Activated CD4-positive, CD25-positive, alpha-beta regulatory T cell treated with anti-CD3 and anti-CD28 coated beads, Interleukin-2, amount 50 U/mL, for 72 hours (primary cell): ENCODE results near the gene FAP.

Experiments
- DNase-seq: peaks from one replicate; pipeline ENCODE4 v3.0.0; 2021

The FAP gene

DNA sequence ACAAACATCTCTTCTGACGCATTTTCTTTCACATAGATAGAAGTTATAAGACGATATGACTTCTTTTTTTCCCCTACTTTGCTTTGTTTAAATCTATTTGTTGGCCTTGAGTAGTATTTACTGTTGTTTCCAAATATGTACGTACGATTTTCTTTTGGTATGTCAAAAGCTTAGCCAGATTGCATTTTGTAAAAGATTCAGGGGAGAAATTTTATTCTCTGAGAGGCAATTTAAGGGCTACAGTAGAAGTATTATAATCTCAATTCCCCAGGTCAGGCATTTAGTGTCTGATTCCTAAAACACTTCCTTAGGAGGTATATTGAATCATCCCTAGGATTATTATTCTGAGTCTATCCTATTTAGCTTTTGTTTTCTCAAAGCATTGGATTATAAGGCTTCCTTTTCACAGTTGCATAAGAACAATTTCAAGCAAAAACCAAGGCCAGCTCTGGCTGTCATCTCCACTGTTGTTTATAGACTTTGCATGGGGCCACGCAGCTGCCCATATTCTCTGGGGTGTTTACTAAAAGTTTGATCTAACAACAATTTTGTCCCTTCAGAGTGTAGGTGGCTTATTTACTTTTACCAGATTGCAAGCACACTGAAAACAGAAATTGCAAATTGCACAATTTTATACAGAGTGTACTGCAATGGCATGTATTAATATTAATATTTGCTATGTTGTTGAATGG, 57.6 kb downstream of the FAP start:
- DNase-seq: no peak

DNA sequence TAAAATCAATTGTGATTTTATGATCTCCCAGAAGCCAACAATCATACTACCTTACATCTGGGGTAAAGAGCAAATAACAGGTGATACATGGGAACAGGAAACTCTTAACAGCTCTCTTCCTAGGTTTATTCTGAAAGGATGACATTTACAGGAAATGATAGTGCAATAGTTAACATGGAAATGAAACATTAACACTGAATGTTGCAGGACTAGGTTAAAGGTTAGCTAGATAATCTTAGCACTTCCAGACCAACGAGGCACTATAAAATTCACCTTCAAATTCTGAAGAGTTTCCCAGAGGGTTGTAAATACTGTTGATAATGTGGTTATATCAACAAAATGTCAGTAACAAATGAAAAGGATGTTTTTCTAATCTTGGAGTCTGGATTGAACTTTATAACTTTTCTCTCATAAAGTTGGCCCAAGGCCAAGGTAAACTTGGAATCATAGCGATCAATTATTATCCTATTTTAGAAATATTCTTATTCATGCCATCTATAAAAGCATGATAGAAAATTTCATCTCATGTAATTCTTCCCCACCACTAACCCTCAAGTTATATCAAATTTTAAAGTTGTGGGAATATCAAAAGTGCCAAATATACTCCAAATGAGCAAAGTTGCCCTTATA, 58.3 kb downstream of the FAP start:
- DNase-seq: no peak

- DNase-seq: no peak
Measured at GRCh38 chr2:162184359-162184758, 58.9 kb downstream of the FAP start.

- no peak for DNase-seq
Measured at GRCh38 chr2:162182395-162182794, 60.9 kb downstream of the FAP start.

DNA sequence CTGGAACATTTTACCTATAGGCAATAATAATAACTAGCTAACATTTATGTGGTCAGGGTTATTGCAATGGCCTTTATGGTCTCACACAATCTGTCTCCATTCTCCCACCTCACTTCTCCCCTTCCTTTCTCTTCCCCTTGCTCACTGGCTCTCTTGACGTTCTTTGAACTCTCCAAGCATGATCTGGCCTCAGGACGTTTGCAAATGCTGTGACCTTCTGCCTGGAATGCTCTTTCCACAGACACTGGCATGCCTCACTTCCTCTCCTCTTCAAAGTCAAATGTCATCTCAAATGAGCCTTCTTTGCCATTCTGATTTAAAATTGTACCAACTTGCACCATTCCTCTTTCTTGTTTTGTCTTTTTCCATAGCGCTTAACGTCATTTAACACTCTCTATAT, 65.9 kb downstream of the FAP start:
- no peak for DNase-seq

- no peak for DNase-seq
Measured at GRCh38 chr2:162175714-162176113, 67.5 kb downstream of the FAP start.

DNA sequence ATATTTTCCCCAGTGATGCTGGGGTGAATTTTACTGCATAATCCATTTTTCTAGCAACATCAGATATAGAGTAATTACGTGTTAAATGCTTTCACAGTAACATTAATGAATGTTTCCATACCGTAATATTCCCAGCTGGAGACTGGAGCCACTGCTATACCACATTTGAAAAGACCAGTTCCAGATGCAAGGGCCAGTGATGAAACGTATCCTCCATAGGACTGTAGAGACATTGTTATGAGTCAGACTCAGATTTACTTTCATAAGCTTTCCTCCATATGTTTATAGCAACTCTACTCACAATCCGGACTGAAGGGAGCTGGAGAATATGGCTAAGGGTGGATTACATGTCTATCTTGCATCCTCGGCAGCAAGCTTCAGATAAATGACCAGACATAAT, 68.5 kb downstream of the FAP start:
- DNase-seq: no peak

DNA sequence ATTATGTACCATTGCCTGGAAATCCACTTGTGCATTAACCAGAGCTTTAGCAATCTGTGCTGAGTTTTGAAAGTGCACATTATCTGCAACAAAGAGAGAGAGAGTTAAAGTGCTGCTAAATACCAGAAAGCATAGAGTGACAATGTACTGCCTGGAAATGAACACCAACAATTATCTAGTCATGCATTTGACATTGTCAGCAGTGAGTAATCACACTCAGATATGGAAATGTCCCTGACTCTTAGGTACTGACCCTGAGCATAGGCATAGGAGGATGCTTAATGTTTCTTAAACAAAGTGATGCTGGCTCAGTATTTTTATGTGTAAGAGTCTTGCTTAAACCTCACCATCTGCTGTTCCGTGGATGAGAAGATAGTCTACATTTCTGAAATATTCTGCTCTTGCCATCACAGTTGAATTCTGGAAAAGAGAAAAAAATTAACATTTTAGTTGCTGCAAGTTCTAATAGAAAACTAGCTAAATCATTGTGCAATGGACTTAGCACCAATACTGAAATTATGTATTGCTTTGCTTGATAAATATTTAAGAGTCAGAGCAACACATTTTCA, 70.4 kb downstream of the FAP start:
- DNase-seq: no peak

GRCh38 chr2:162166745-162167144, 76.5 kb downstream of the FAP start:
- DNase-seq: no peak

GRCh38 chr2:162166174-162166573, 77.1 kb downstream of the FAP start:
- DNase-seq: no peak

DNA sequence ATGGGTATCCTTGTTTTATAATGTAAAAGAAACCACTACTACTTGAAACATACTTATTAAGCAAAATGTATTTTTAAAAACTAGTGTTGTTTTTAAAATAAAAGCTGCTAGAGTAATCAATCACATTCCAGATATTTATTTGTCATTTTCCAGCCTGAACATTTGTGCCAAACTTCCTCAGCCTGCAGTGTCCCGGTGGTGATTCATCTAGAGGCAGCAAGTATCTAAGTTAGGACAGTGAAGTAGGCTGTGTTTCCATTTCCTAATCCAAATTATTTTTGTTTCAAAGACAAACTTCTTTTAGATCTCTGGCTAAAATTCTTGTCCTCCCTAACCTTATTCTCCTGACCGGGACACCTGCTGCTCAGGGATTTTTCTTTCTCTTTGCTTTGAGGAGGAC, 78.4 kb downstream of the FAP start:
- no peak for DNase-seq

- no peak for DNase-seq
Measured at GRCh38 chr2:162159446-162159845, 83.8 kb downstream of the FAP start.

- no peak for DNase-seq
Measured at GRCh38 chr2:162156149-162156548, 87.1 kb downstream of the FAP start.

- DNase-seq: no peak
Measured at GRCh38 chr2:162155093-162155492, 88.2 kb downstream of the FAP start.

DNA sequence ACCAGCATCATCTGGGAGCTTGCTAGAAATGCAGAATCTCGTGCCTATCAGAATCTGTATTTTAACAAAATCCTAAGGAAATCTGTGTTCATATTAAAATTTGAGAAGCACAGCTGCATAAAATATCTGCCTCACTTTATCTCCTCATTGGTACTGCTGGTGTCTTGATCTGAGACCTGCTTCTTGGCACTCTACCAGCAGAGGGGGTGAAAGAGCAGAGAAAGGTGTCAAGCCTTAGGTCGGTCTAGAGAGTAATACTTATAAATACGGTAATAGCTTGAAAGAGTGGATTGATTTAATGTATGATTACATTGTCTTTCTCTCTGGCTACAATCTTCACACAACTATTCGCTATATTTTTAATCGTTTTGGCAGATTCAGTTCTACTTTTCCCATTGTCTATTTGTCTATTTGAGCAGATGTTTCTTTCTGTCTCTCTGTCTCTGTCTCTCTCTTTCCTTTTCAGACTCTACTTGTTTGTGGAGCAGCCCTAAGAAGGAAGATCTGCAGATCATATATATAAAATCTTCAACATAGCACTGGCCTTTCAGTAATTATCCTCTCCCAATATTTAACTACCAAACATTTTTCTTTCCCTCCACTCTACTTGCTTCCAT, 89.5 kb downstream of the FAP start:
- peak; percentile 37 for DNase-seq

- no peak for DNase-seq
Measured at GRCh38 chr2:162152147-162152546, 91.1 kb downstream of the FAP start, which contains the start of gene GCG. Gene GCG, minus strand, starts transcription at chr2:162152247. Its CDS starts 3,069 bp downstream, at chr2:162149178.

DNA sequence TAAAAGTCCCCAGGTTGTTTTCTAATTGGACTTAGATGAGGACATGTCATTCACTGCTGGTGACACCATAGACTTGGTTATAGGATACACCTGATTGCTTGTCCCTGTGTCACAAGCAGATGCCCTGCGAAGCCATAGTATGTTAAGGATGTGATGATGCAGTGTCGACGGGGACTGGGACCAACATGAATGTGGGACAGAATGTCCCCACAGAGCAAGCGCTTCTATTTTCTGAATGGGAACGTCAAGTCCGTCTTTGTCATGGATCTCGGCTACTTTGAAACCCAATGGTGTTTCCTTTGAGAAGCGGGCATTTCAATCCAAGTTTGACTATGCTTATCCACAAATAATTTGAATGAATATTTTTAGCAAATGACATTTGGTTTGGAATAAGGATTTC, 93.3 kb downstream of the FAP start:
- no peak for DNase-seq

DNA sequence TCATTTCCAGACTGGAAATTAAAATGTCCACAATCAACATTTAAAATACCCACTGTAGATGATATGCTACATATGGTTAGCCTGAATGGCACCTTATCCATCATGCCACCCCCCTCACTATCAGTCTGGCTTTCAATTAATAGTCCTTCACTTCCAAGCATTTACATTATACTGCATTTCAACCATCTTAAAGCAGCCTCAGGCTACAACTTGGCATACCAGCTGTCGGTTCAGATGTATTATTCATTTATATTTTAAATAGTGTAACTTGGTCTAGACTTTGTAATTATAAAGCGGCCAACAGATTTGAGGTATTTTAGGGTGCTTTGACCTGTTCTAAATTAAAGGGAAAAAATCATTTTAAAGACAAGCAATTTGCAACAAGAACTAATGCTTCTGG, 93.8 kb downstream of the FAP start:
- DNase-seq: no peak

DNA sequence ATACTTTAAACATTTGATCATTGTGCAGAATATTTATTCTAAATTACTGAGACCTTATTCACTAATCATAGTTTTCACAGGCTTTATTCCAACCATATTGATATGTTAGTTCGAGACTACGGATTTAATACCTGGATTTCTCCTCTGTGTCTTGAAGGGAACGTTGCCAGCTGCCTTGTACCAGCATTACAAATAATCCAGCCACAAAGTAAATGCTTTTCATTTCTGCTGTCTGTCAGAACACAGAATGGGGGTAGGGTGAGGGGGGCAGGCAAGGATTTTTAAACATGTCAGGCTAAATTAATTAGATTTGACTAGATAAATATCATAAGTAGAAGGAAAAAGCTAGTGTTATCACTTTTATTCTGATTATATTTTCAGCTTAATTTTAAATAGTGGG, 94.3 kb downstream of the FAP start:
- DNase-seq: no peak

GRCh38 chr2:162143969-162144368, 99.3 kb downstream of the FAP start:
- DNase-seq: no peak

GRCh38 chr2:162138310-162138709, 104.9 kb downstream of the FAP start:
- DNase-seq: no peak

DNA sequence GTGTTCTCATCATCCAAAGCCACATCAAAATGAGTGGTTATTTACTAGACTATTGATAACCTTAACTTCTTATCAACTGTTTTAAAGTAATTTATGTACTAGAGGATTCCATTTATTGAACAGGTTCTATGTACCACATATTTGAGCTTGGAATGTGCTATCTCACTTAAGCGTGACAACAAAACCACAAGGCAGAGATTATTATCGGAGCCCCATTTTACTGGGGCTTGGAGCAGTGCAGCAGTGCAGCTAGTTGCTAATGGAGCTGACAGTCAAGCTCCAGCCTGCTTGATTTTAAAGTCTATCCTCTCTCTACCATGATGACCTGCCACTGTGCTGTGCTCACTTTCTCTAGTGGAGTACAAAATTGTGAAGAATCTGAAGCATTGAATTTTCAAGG, 115.8 kb downstream of the FAP start:
- no peak for DNase-seq

DNA sequence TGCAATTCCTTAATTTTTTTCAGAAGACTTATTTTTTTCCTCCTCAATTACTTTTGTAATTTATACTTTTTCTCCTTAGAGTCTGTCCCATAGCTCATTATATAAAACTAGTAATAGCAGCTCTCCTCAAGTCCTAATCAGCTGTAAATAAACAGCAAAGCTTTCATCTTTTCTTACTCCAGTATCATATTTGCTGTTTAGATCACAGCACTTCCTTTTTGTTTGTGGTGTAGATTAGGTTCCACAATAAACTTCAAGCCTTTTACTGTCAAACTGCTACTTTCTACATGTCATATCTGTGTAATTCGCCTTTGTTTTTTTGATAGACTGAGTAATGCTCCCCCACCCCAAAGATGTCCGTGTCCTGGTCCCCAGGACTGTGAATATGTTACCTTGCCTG, 116.7 kb downstream of the FAP start:
- DNase-seq: no peak

- no peak for DNase-seq
Measured at GRCh38 chr2:162126111-162126519, 117.1 kb downstream of the FAP start.
